HUES6 (cell line): ENCODE results near the gene TARBP2.

Experiments
- H3K27ac ChIP-seq: 2 replicates; pipeline ENCODE4 v1.7.0; 2013; ENCODE audit warnings: low read depth, mild to moderate bottlenecking, low read length, inconsistent platforms
- H3K27me3 ChIP-seq: 2 replicates; pipeline ENCODE4 v1.6.1; 2013; ENCODE audit warnings: low read length; ENCODE audit not compliant: control insufficient read depth, insufficient read depth
- H3K36me3 ChIP-seq: 2 replicates; pipeline ENCODE4 v1.6.1; 2013; ENCODE audit warnings: low read length; ENCODE audit not compliant: control insufficient read depth, insufficient read depth
- H3K4me1 ChIP-seq: 2 replicates; pipeline ENCODE4 v1.6.1; 2013; ENCODE audit warnings: low read length; ENCODE audit not compliant: control insufficient read depth, insufficient read depth
- H3K4me3 ChIP-seq: 2 replicates; pipeline ENCODE4 v1.5.1; 2013; ENCODE audit warnings: low read depth, low read length
- H3K9ac ChIP-seq: one replicate; pipeline ENCODE4 v1.6.1; 2013; ENCODE audit warnings: mild to moderate bottlenecking, low read length
- H3K9me3 ChIP-seq: 2 replicates; pipeline ENCODE4 v1.6.1; 2013; ENCODE audit warnings: low read depth, low read length; ENCODE audit not compliant: control insufficient read depth, insufficient read depth

Gene TARBP2, protein sequence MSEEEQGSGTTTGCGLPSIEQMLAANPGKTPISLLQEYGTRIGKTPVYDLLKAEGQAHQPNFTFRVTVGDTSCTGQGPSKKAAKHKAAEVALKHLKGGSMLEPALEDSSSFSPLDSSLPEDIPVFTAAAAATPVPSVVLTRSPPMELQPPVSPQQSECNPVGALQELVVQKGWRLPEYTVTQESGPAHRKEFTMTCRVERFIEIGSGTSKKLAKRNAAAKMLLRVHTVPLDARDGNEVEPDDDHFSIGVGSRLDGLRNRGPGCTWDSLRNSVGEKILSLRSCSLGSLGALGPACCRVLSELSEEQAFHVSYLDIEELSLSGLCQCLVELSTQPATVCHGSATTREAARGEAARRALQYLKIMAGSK

DNA sequence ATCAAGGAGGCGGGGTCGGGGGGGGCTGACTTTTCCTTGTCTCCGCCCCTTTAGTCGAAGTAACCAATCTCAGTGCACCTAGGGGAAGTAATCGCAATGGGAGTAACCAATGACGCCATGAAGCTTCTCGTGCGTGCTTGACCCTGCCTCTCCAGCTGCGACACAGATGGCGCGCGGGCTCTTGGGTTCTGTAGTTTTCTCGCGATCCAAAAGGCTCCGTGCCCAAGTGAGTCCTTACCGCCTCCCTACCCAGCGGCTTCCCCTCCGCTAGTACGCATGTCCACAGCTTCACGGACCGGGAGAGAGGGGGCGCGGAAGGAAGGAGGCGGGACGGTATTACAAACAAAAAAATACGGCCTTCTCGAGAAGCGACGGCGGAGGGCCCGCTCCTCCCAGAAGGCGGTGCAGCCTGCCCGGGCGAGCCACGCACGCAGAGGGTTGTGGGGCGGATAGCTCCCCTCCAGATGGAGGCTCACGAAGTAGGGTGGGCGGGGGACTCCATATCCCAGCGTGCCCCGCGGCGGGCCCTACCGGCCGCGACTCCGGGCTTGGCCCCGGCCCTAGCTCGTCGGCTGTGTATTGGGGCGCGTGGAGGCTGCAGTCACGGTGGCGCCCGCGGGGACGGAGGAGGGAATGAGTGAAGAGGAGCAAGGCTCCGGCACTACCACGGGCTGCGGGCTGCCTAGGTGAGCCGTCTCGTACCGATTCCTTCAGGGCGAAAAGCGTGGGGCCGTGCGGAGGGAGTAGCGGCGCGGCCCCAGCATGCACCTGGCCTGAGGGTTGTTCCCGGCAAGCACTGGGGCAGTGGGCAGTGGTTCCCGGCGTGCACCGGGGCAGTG, at the start of gene TARBP2:
Gene TARBP2, plus strand, starts transcription at position 508 of the 839 bp plus-strand sequence. Its CDS starts 126 bp downstream, at position 634.
- peak within 1 kb of the TSS; percentile 96 for H3K9ac ChIP-seq
- no peaks in the 10 kb centered on the region for H3K27me3 ChIP-seq
- H3K27ac ChIP-seq, result peak within 1 kb of the TSS; percentile 93
- no peaks in the 10 kb centered on the region for H3K9me3 ChIP-seq
- peak within 1 kb of the TSS; percentile 76 for H3K4me3 ChIP-seq
- peaks cover 31% of the 10 kb centered on the region for H3K4me1 ChIP-seq
- peaks cover 31% of the 10 kb centered on the region for H3K36me3 ChIP-seq

DNA sequence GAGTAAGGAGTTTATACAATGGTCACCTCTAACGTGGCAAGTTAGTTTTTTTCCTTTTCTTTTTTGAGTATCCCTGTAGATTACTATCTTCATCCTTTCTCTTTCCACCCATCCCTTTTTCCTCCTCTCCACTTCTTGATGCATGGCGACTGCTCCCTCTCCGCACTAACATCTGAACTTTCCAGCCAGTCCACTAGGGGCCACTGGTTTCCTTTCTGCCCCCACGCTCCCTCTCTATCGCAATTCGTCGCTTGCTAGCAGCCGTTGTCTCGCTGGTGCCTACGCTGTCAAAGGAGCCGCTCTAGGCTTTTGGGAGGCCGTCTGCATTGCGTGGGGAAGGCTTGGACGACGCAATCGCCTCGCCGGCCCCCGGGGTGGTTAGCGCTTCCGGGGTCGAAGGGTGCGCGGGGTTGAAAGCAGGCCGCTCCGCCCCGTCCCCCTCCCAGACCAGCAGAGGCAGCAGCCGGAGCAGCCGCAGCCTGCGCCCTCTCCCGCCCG, 49.4 kb upstream of the TARBP2 start, which contains the start of gene PCBP2:
Gene PCBP2, plus strand, starts transcription at position 442 of the 498 bp plus-strand sequence. CDS start 2,699 bp downstream, outside the sequence.
- Histone ChIP-seq H3K9ac (peak within 1 kb of the TSS; percentile 100), H3K9me3 (no peaks in the 10 kb centered on the region), H3K36me3 (peaks cover 48% of the 10 kb centered on the region), H3K27me3 (no peaks in the 10 kb centered on the region), H3K4me1 (peaks cover 15% of the 10 kb centered on the region), H3K27ac (peak within 1 kb of the TSS; percentile 100), H3K4me3 (peak within 1 kb of the TSS; percentile 68)

DNA sequence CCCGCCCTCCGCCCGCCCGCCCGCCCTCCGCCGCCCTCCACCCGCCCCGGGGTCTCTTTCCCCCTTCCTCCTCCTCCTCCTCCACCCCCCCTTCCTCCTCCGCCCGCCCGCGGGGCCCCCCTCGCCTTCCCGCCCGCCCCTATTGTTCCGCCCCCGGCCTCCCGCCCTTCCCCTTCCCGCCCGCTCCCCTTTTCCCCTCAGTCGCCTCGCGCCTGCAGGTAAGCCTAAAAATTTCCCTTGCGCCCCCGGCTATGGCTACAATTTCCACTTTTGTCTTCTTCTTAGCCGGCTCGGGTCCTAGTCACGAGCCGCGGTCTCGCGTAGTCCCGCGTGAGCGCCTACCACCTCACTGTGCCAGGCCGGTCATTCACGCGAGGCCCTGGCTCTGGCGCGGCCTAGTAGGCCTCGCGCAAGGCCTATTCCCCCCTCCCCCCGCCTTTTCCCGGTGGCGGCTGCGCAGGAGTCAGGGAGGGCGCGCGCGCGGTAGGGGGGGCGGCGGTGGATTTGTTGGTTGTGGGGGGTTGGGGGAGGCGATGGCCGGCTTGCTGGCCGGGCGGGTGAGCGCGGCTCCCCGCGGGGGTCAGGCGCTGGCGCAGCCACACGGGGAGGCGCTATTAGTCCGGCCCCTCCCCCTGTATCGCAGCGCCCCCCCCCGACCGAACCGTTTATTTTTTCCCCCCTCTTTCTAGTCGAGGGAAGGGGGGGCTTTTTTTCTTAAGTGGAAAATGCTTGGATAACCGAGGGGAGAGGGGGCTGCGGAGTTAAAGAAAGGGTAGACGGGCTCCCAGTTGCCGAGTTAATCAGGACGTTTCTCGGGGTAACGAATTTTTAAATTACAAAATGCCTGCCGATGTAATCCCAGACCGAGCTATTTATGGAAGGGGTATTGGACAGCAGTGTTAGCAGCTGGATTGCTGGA, 48.7 kb upstream of the TARBP2 start:
- Histone ChIP-seq H3K9me3 (no peaks in the 10 kb centered on the region), H3K4me3 (peak overlapping the region; percentile 68), H3K36me3 (peaks cover 53% of the 10 kb centered on the region), H3K4me1 (peaks cover 15% of the 10 kb centered on the region), H3K27ac (peak overlapping the region; percentile 100), H3K27me3 (no peaks in the 10 kb centered on the region), H3K9ac (peak overlapping the region; percentile 100)

DNA sequence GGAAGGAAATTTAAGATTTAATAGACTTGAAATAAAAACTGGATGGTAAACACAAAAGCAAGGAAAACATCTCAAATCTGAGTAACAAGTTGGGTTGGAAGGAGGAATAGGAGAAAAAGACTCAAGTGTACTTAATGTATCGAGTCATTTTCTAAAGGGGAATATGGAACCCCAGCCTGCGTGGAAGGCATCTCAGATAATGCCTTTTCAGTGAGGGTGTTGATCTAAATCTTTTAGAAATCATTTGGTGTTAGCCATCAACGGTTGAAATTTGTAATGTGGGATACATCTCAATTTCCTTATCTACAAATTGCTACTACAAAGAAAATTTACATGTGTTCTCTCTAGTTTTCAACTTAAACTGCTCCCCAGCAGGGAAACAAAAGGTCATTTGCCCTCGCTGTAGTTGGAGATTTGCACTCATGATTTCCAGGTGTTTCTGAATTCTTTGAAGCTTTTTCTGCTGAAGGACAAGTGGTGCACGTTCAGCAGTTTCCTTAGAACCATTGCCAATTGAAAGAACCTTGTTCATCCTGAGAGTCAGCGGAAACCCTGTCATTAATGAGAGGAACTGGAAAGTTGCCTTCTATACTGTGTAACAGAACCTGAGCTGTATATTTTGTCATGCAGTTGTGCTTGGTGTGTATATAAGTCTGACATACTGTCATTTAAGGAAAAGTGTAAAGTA, 47.0 kb upstream of the TARBP2 start:
- H3K27ac ChIP-seq, result no peak overlapping the region
- H3K36me3 ChIP-seq, result peaks cover 61% of the 10 kb centered on the region
- no peaks in the 10 kb centered on the region for H3K9me3 ChIP-seq
- H3K9ac ChIP-seq, result no peak overlapping the region
- peak overlapping the region; percentile 68 for H3K4me3 ChIP-seq
- peaks cover 15% of the 10 kb centered on the region for H3K4me1 ChIP-seq
- H3K27me3 ChIP-seq, result no peaks in the 10 kb centered on the region

DNA sequence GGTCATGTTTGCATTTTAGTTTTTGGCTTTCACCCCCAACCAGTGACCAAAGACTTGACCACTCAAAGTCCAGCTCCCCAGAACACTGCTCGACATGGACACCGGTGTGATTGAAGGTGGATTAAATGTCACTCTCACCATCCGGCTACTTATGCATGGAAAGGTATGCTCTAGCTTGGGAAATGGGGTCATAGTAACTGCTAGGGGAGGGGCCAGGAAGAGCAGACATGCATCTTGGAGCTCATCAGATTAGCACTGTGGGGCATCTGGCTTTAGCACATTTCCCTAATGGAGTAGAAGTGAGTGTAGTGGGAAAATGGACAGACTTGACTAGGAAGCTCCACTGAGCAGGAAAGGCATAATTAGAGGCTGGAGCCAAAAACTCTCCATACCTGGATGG, 46.4 kb upstream of the TARBP2 start:
- H3K4me1 ChIP-seq, result peaks cover 16% of the 10 kb centered on the region
- no peaks in the 10 kb centered on the region for H3K9me3 ChIP-seq
- peak overlapping the region; percentile 68; the same call in 1 of the 2 replicates for H3K4me3 ChIP-seq
- H3K27me3 ChIP-seq, result no peaks in the 10 kb centered on the region
- peaks cover 68% of the 10 kb centered on the region for H3K36me3 ChIP-seq
- H3K27ac ChIP-seq, result no peak overlapping the region
- H3K9ac ChIP-seq, result peak overlapping the region; percentile 13

DNA sequence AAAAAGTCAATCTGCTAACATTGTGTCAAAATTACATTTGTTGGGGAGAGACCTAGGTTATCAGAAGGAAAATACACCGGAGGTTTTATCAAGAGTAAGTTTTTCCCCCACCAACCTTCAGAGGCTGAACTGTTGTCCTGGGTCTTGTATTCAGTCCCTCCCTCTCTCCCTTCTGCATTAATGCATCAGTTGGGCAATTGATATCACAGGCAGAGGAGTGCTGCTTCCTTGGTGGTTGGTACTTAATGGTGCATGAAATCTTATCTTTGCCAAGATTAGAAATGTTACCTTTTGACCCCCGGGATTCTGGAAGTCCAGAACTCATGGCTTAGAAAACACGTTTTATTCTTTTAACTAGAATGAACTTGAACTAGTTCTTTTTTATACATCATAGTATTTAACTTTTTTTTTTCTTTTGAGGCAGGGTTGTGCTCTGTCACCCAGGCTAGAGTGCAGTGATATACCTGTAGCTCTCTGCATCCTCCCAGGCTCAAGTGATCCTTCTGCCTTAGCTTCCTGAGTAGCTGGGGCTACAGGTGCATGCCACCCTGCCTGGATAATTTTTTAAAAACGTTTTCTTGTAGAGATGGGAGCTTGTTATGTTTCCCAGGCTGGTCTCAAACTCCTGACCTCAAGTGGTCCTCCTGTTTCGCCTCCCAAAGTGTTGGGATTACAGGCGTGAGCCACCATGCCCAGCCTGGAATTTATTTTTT, 44.3 kb upstream of the TARBP2 start:
- Histone ChIP-seq H3K4me3 (no peak overlapping the region), H3K4me1 (peaks cover 18% of the 10 kb centered on the region), H3K27ac (no peak overlapping the region), H3K9ac (no peak overlapping the region), H3K27me3 (no peaks in the 10 kb centered on the region), H3K9me3 (no peaks in the 10 kb centered on the region), H3K36me3 (peaks cover 89% of the 10 kb centered on the region)

DNA sequence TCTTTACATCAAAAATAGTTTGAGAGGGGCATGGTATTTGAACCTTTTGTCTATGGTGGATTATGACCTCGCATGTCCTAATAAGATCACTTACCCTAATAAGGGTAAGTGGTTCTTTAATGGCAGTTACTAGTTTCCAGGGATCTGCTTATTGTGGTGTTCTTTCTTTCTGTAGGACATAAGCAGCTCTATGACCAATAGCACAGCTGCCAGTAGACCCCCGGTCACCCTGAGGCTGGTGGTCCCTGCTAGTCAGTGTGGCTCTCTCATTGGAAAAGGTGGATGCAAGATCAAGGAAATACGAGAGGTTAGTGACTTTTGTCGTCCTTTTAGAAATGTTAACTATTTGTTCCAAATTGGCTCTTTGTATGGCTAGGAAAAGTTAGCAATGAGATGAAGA, 42.0 kb upstream of the TARBP2 start:
- no peak overlapping the region for H3K27ac ChIP-seq
- no peak overlapping the region for H3K9ac ChIP-seq
- no peak overlapping the region for H3K4me3 ChIP-seq
- H3K9me3 ChIP-seq, result no peaks in the 10 kb centered on the region
- peaks cover 16% of the 10 kb centered on the region for H3K4me1 ChIP-seq
- H3K27me3 ChIP-seq, result no peaks in the 10 kb centered on the region
- peaks cover 100% of the 10 kb centered on the region for H3K36me3 ChIP-seq

DNA sequence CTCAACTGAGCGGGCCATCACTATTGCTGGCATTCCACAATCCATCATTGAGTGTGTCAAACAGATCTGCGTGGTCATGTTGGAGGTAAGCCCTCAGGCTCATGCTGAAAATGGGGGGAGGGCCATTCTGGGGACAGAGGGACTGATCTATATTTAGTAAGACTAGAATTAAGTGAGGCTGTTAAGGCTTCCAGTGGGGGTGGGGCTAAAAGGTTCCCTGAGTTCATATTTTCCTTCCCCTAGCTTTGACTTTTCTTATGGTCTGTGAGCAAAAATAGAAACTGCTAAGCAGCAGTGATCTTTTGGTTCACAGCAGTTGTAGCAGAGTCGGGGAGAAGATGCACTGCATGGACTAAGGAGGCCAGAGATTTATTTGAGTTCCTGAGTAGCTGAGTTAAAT, 40.0 kb upstream of the TARBP2 start:
- Histone ChIP-seq H3K9ac (no peak overlapping the region), H3K27ac (no peak overlapping the region), H3K9me3 (no peaks in the 10 kb centered on the region), H3K27me3 (no peaks in the 10 kb centered on the region), H3K4me3 (no peak overlapping the region), H3K4me1 (peaks cover 9% of the 10 kb centered on the region), H3K36me3 (peaks cover 100% of the 10 kb centered on the region)

DNA sequence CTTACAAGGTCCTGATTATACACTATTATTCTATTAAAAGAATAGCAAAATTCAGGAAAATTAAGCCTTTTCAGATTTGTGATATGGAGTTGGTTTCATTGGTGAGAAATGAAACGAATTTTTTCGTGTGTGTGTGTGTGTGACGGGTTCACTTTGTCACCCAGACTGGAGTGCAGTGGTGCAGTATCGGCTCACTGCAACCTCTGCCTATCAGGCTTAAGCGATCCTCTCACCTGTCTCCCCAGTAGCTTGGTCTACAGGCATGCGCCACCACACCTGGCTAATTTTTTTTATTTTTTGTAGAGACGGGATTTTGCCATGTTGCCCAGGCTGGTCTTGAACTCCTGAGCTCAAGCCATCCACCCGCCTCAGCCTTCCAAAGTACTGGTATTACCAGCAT, 39.5 kb upstream of the TARBP2 start:
- Histone ChIP-seq H3K27me3 (no peaks in the 10 kb centered on the region), H3K9ac (no peak overlapping the region), H3K27ac (no peak overlapping the region), H3K9me3 (no peaks in the 10 kb centered on the region), H3K4me3 (no peak overlapping the region), H3K4me1 (peaks cover 9% of the 10 kb centered on the region), H3K36me3 (peaks cover 100% of the 10 kb centered on the region)
